Subcutaneous abdominal adipose tissue (tissue), 5 donors: Measurements from ENCODE around the gene AGA.

Source experiments
- H3K27ac ChIP-seq: one replicate; pipeline ENCODE4 v1.7.0; 2013; ENCODE audit warnings: low read depth, mild to moderate bottlenecking, inconsistent platforms, low read length, moderate library complexity
- H3K27me3 ChIP-seq, 5 donors: one replicate each; pipeline ENCODE4 v1.7.0; 2013; ENCODE audit warnings: low read length in 5 of 5, inconsistent platforms in 1 of 5; ENCODE audit not compliant: control insufficient read depth in 5 of 5, insufficient read depth in 4 of 5
- H3K36me3 ChIP-seq, 5 donors: one replicate each; pipeline ENCODE4 v1.7.0; 2013; ENCODE audit warnings: low read length in 5 of 5; ENCODE audit not compliant: control insufficient read depth in 5 of 5, insufficient read depth in 5 of 5
- H3K4me1 ChIP-seq, 5 donors: one replicate each; pipeline ENCODE4 v1.7.0; 2013; ENCODE audit warnings: low read length in 5 of 5, mild to moderate bottlenecking in 3 of 5, moderate library complexity in 1 of 5; ENCODE audit not compliant: control insufficient read depth in 5 of 5, insufficient read depth in 5 of 5
- H3K4me3 ChIP-seq, 5 donors: one replicate each; pipeline ENCODE4 v1.7.0; 2013; ENCODE audit warnings: low read length in 5 of 5, low read depth in 1 of 5
- H3K9ac ChIP-seq, 5 donors: one replicate each; pipeline ENCODE4 v1.7.0; 2013; ENCODE audit warnings: low read length in 5 of 5, mild to moderate bottlenecking in 4 of 5, moderate library complexity in 3 of 5
- H3K9me3 ChIP-seq, 5 donors: one replicate each; pipeline ENCODE4 v1.7.0; 2013; ENCODE audit warnings: low read length in 5 of 5; ENCODE audit not compliant: control insufficient read depth in 5 of 5
- donor health status: healthy.
- donor health status: healthy.
- donor health status: healthy.
- donor health status: healthy.
- donor health status: healthy.

The AGA gene

GRCh38 chr4:177441803-177442622 lies at the start of gene AGA:
Gene AGA, minus strand, starts transcription at chr4:177442437. Its CDS starts 62 bp downstream, at chr4:177442375.
- Histone ChIP-seq H3K36me3 (peaks cover 6 to 14% (median 7%) of the 10 kb centered on the region in 5 donors), H3K9me3 (no peaks in the 10 kb centered on the region), H3K4me1 (peaks cover 0 to 18% (median 16%) of the 10 kb centered on the region in 5 donors), H3K27ac (peak within 1 kb of the TSS; percentile 98), H3K27me3 (no peaks in the 10 kb centered on the region), H3K9ac (peak within 1 kb of the TSS; percentile 74 to 91 (median 89)), H3K4me3 (peak within 1 kb of the TSS; percentile 79 to 96 (median 95))

DNA sequence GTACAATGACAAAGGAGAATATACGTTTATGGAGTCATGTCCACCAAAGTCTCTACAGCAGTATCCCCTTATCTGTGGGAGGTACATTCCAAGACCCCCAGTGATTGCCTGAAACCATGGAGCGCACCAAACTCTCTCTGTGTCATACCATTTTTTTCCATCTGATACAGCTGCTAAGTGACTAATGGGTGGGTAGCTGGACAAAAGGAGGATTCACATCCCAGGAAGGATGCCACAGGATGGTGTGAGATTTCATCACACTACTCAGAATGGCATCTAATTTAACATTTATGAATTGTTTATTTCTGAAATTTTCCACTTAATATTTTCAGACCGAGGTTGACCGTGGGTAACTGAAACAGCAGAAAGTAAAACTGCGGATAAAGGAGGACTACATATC lies 49.8 kb upstream of the AGA start:
- Histone ChIP-seq H3K4me3 (no peak overlapping the region), H3K9ac (no peak overlapping the region), H3K27me3 (no peaks in the 10 kb centered on the region), H3K27ac (no peak overlapping the region), H3K4me1 (no peaks in the 10 kb centered on the region), H3K36me3 (peaks cover 0 to 2% (median 0%) of the 10 kb centered on the region in 5 donors), H3K9me3 (no peaks in the 10 kb centered on the region)

GRCh38 chr4:177490769-177491168 lies 48.5 kb upstream of the AGA start:
- peaks cover 0 to 2% (median 0%) of the 10 kb centered on the region in 5 donors for H3K36me3 ChIP-seq
- no peaks in the 10 kb centered on the region for H3K27me3 ChIP-seq
- H3K4me3 ChIP-seq = no peak overlapping the region
- H3K9ac ChIP-seq = no peak overlapping the region
- H3K4me1 ChIP-seq = no peaks in the 10 kb centered on the region
- H3K27ac ChIP-seq = no peak overlapping the region
- H3K9me3 ChIP-seq = no peaks in the 10 kb centered on the region

DNA sequence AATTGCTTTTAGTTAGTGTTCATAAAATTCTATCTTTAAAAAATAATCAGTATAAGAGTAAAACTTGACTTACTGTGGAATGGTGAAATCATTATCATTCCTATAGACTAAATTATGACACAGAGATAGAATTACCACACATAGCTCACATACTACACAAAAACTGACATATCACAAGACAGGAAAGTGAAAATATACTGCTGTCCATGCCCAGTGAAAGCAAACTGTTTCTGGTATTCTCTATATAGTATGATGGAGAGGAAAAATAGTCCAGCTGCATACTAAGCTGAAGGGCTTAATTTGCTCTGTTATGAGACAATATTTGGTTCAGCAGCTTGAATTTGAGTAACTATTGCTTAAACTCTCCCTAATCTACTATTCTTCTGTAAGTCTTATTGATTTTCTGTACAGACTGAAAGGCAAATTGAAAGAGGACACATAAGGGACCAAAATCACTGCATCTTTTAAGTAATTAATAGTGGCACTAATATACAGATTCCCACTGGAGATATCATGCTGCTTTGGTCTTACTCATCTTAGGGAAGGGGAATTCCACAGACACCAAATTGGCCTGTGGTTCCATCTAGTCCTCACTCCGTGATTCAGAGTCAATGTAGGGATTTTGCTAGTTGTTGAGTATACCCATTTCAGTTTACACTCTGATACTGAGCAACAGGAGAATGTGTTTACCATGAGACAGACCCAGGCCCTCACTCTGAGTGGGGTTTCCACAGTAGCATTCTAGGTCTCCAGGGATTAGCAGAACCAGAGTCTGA lies 47.4 kb upstream of the AGA start:
- Histone ChIP-seq H3K27ac (no peak overlapping the region), H3K9me3 (no peaks in the 10 kb centered on the region), H3K36me3 (peaks cover 0 to 2% (median 0%) of the 10 kb centered on the region in 5 donors), H3K27me3 (no peaks in the 10 kb centered on the region), H3K4me3 (no peak overlapping the region), H3K4me1 (no peaks in the 10 kb centered on the region), H3K9ac (no peak overlapping the region)

DNA sequence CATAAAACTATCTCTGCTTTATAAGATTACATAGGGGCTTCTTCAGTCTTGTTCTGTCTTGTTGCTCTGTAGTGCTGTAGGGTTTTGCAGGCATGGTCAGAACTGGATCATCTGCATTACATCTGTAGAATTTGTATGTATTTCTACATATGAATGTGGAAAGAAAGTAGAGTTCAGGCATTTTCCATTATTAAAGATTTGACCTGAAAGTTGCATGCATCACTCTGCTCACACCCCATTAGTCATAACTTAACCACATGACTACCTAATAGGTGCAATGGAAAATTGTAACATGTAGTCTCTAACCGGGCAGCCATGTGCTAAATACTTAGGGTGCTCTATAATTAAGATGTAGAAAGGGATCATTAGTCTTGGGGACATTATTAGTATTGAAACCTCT lies 45.7 kb upstream of the AGA start:
- H3K27me3 ChIP-seq = no peaks in the 10 kb centered on the region
- H3K9me3 ChIP-seq = no peaks in the 10 kb centered on the region
- no peak overlapping the region for H3K27ac ChIP-seq
- H3K4me3 ChIP-seq = no peak overlapping the region
- H3K9ac ChIP-seq = no peak overlapping the region
- no peaks in the 10 kb centered on the region for H3K4me1 ChIP-seq
- H3K36me3 ChIP-seq = peaks cover 0 to 2% (median 0%) of the 10 kb centered on the region in 5 donors

DNA sequence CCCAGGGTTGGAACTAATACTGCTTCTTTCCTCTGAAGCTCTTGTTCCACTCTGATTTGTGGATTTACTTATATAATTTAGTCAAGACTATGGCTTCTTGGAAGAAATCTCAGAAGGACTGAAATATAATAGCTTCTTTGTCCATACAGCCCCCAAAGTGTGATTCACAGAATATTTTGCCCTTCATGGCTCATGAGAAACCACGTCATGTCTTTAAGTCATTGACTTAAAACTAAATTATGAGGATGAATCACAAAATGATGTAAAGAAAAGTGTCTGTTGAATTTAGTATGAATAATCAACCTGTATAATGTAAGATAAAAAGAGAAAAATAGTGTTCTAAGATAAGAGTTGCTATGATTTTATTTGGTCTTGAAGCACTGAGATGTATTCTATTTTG lies 43.3 kb upstream of the AGA start:
- Histone ChIP-seq H3K9ac (no peak overlapping the region), H3K4me3 (no peak overlapping the region), H3K4me1 (no peaks in the 10 kb centered on the region), H3K36me3 (peaks cover 0 to 2% (median 0%) of the 10 kb centered on the region in 5 donors), H3K27me3 (no peaks in the 10 kb centered on the region), H3K9me3 (no peaks in the 10 kb centered on the region), H3K27ac (no peak overlapping the region)

DNA sequence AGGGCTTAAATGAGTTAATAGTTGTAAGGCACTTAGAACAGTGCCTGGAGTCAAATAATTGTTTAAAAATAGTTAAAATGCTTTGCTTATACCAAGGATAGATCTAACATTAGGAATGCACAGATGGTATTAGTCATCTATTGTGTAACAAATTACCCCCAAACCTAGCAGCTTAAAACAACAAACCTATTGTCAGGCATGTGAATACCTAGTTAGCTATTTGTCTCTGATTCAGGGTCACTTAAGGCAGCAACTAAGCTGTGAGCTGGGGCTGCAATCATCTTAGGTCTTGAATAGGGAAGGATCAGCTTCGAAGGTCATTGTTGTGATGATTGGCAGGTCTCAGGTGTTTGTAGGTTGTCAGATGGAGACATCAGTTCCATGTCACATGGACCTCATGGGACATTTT lies 42.4 kb upstream of the AGA start:
- Histone ChIP-seq H3K36me3 (peaks cover 0 to 2% (median 0%) of the 10 kb centered on the region in 5 donors), H3K27me3 (no peaks in the 10 kb centered on the region), H3K9ac (no peak overlapping the region), H3K4me3 (no peak overlapping the region), H3K9me3 (no peaks in the 10 kb centered on the region), H3K27ac (no peak overlapping the region), H3K4me1 (no peaks in the 10 kb centered on the region)

DNA sequence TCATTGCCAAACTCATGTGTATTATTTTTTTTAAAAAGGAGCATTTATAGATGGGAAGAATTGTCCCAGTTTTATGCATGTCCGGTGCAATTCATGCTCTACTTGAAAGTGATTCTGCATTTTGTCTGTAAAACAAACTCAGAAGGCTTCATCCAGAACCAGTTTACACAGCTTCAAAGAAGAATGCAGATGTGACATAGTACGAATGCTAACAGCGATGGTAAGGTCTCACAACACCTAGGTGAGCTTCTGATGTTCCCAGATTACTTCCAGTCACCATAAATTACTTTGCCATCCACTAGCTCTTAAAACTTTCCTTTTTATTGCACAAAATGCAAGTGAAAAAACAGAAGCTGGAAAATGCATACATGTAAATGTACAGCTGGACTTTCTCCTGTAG lies 41.5 kb upstream of the AGA start:
- Histone ChIP-seq H3K27ac (no peak overlapping the region), H3K9me3 (no peaks in the 10 kb centered on the region)

GRCh38 chr4:177483271-177483670 lies 41.0 kb upstream of the AGA start:
- Histone ChIP-seq H3K27me3 (no peaks in the 10 kb centered on the region), H3K9me3 (no peaks in the 10 kb centered on the region), H3K4me1 (no peaks in the 10 kb centered on the region), H3K9ac (no peak overlapping the region), H3K27ac (no peak overlapping the region), H3K36me3 (peaks cover 0 to 2% (median 0%) of the 10 kb centered on the region in 5 donors), H3K4me3 (no peak overlapping the region)

More for the DNA sequence above, 41.5 kb upstream of the AGA start:
- Histone ChIP-seq H3K27me3 (no peaks in the 10 kb centered on the region), H3K4me1 (no peaks in the 10 kb centered on the region), H3K9ac (no peak overlapping the region), H3K36me3 (peaks cover 0 to 2% (median 0%) of the 10 kb centered on the region in 5 donors), H3K4me3 (no peak overlapping the region)

DNA sequence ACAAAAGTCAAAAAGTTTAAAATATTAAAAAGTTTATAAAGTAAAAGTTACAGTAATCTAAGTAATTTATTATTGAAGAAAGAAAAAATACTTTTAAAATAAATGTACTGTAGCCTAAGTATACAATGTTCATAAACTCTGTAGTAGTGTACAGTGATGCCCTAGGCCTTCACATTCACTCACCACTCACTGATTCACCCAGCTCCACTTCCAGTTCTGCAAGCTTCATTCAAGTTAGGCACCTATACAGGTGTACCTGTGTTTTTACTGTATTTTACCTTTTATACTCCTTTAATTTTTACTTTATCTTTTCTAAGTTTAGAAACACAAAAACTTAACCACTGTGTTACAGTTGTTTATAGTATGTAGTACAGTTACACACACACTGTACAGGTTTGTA lies 40.1 kb upstream of the AGA start:
- Histone ChIP-seq H3K27ac (no peak overlapping the region), H3K27me3 (no peaks in the 10 kb centered on the region), H3K4me3 (no peak overlapping the region), H3K4me1 (no peaks in the 10 kb centered on the region), H3K9me3 (no peaks in the 10 kb centered on the region), H3K36me3 (peaks cover 0 to under 1% (median 0%) of the 10 kb centered on the region in 5 donors), H3K9ac (no peak overlapping the region)
